Prostate gland (tissue), 2 donors: ENCODE results near the gene ZMIZ1.

Experiments
- POLR2A ChIP-seq: fragments of 450-650 bp; IDR thresholded peaks from one replicate; pipeline ENCODE4 v1.6.1; 2016; ENCODE audit warnings: antibody characterized with exemption, mild to moderate bottlenecking
- POLR2AphosphoS5 ChIP-seq: sonication (generic); formaldehyde crosslinking; IDR thresholded peaks from one replicate; pipeline ENCODE4 v1.6.1; 2017; ENCODE audit warnings: antibody characterized with exemption
- TF ChIP-seq, protein P1 (sequence below), 4 experiments: fragments of 200-600 bp in 2 of 4; fragments of 450-650 bp in 2 of 4; sonication (generic) in 2 of 4; IDR thresholded peaks; 1 replicate in 3 of 4; 2 replicates in 1 of 4; pipeline ENCODE4 v1.5.1; 2016 to 2019; ENCODE audit warnings: antibody characterized with exemption in 4 of 4, mild to moderate bottlenecking in 2 of 4, moderate library complexity in 2 of 4

- no peak for TF ChIP-seq POLR2A
- TF ChIP-seq, protein P1, sequence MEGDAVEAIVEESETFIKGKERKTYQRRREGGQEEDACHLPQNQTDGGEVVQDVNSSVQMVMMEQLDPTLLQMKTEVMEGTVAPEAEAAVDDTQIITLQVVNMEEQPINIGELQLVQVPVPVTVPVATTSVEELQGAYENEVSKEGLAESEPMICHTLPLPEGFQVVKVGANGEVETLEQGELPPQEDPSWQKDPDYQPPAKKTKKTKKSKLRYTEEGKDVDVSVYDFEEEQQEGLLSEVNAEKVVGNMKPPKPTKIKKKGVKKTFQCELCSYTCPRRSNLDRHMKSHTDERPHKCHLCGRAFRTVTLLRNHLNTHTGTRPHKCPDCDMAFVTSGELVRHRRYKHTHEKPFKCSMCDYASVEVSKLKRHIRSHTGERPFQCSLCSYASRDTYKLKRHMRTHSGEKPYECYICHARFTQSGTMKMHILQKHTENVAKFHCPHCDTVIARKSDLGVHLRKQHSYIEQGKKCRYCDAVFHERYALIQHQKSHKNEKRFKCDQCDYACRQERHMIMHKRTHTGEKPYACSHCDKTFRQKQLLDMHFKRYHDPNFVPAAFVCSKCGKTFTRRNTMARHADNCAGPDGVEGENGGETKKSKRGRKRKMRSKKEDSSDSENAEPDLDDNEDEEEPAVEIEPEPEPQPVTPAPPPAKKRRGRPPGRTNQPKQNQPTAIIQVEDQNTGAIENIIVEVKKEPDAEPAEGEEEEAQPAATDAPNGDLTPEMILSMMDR (IDR thresholded peaks at IDR 0.05) = no peak
- no peak for TF ChIP-seq POLR2AphosphoS5
Observed at GRCh38 chr10:79058899-79059841, 9.6 kb upstream of the ZMIZ1 start.
